Progenitor cell of endocrine pancreas (in vitro differentiated cells): ENCODE measurements around the gene ANKS6. TPM values are rescaled to one million over a fixed set of nuclear protein-coding genes. Genes with fewer than 3 reads are reported as not detected.

Experiments
- DNase-seq: peaks from one replicate; pipeline ENCODE4 v3.0.0; 2021; ENCODE audit warnings: low spot score; ENCODE audit not compliant: unreplicated experiment
- H3K27ac Mint-ChIP-seq: 2 replicates; pipeline ENCODE4 v1.8.0; 2021; ENCODE audit warnings: mild to moderate bottlenecking, moderate library complexity, mixed read lengths
- H3K27me3 Mint-ChIP-seq: 2 replicates; pipeline ENCODE4 v1.8.0; 2021; ENCODE audit warnings: mixed read lengths
- H3K36me3 Mint-ChIP-seq: 2 replicates; pipeline ENCODE4 v1.8.0; 2022; ENCODE audit warnings: mixed read lengths; ENCODE audit not compliant: insufficient read depth
- H3K4me1 Mint-ChIP-seq: 2 replicates; pipeline ENCODE4 v1.8.0; 2021; ENCODE audit warnings: low read depth, mixed read lengths
- H3K4me3 Mint-ChIP-seq: 2 replicates; pipeline ENCODE4 v1.8.0; 2021; ENCODE audit warnings: low read depth, mild to moderate bottlenecking, moderate library complexity, mixed read lengths
- H3K9me3 Mint-ChIP-seq: 2 replicates; pipeline ENCODE4 v1.8.0; 2021; ENCODE audit warnings: low read depth, mixed read lengths
- CTCF ChIP-seq: fragments of 200-600 bp; sonication (generic); IDR thresholded peaks from one replicate; pipeline ENCODE4 v1.5.0; 2021; ENCODE audit warnings: antibody characterized with exemption, mild to moderate bottlenecking; ENCODE audit not compliant: unreplicated experiment
- total RNA-seq: library from RNA; stranded (reverse); gene quantifications from 2 replicates; pipeline ENCODE4 v1.2.1, GENCODE V29; 2021

ANKS6 gene
- total RNA-seq, 1 donor from 2014 or later, result 39.7 TPM

DNA sequence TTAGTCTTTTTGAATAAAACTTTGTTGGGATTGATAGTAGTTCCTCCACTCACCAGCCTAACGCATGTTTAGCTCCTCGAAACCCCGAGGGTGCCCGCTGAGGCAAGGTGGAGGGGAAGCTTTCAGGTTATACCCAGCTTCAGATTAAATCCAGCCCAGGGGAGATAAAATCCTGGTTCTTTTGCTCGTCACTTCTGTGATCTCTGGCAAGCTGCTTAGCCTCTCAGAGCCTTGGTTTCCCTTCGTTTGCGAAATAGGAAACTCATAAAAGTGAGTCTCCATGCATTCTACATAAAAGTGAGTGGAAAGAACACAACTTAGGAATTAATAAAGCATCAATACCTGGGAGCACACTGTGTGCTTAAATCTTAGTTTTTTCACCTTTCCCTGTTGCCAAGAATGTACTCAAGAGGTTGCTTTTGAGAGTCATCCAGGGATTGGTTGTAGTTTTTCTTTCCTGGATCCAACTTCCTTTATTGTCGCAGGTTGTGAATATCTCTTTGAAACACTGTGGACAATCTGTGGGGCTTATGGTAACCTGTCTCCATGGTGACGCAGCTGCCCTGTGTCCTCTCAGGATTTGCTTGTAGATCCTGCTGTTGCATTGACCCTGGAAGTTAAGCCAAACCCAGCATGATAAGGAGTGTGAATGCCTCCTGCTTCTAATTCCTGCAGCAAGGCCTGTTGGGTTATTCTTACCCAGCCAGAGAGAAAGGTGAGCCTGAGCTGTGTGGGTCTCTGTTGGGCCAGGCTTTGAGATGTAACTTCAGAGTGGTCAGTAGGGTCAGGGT, 13.2 kb upstream of the ANKS6 start:
- Mint-ChIP-seq H3K9me3 (no peaks in the 10 kb centered on the region), H3K4me1 (peaks cover 33% of the 10 kb centered on the region), H3K36me3 (no peaks in the 10 kb centered on the region), H3K27ac (peak overlapping the region; percentile 15), H3K4me3 (peak overlapping the region; percentile 72), H3K27me3 (peaks cover 25% of the 10 kb centered on the region)
- no peak for DNase-seq
- TF ChIP-seq CTCF, result no peak

- H3K27ac Mint-ChIP-seq, result no peak overlapping the region
- H3K36me3 Mint-ChIP-seq, result no peaks in the 10 kb centered on the region
- peaks cover 37% of the 10 kb centered on the region for H3K4me1 Mint-ChIP-seq
- H3K4me3 Mint-ChIP-seq, result peak overlapping the region; percentile 72
- peaks cover 25% of the 10 kb centered on the region for H3K27me3 Mint-ChIP-seq
- no peak for DNase-seq
- H3K9me3 Mint-ChIP-seq, result no peaks in the 10 kb centered on the region
- TF ChIP-seq CTCF, result no peak
Measured at GRCh38 chr9:98808875-98809274, 12.5 kb upstream of the ANKS6 start.

GRCh38 chr9:98808411-98808815, 12.1 kb upstream of the ANKS6 start:
- peaks cover 25% of the 10 kb centered on the region for H3K27me3 Mint-ChIP-seq
- H3K9me3 Mint-ChIP-seq, result no peaks in the 10 kb centered on the region
- H3K4me3 Mint-ChIP-seq, result peak overlapping the region; percentile 72
- DNase-seq, result no peak
- H3K36me3 Mint-ChIP-seq, result no peaks in the 10 kb centered on the region
- H3K4me1 Mint-ChIP-seq, result peaks cover 39% of the 10 kb centered on the region
- peak overlapping the region; percentile 72 for H3K27ac Mint-ChIP-seq
- no peak for TF ChIP-seq CTCF

DNA sequence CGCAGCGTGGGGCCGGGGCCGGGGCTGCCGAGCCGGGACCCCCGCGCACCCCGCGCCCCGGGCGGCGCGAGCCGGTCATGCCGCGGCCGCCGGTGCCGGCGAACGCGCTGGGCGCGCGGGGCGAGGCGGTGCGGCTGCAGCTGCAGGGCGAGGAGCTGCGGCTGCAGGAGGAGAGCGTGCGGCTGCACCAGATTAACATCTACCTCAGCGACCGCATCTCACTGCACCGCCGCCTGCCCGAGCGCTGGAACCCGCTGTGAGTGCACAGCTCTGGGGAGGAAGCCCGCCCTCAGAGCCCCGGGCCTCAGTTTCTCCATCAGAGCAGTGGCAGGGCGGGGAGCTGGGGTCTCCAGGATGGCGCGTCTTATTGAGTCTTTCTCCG, 11.4 kb upstream of the ANKS6 start:
- H3K27ac Mint-ChIP-seq, result no peak overlapping the region
- no peaks in the 10 kb centered on the region for H3K36me3 Mint-ChIP-seq
- H3K4me1 Mint-ChIP-seq, result peaks cover 41% of the 10 kb centered on the region
- peak overlapping the region; percentile 72 for H3K4me3 Mint-ChIP-seq
- peaks cover 25% of the 10 kb centered on the region for H3K27me3 Mint-ChIP-seq
- TF ChIP-seq CTCF, result no peak
- DNase-seq, result no peak
- no peaks in the 10 kb centered on the region for H3K9me3 Mint-ChIP-seq

DNA sequence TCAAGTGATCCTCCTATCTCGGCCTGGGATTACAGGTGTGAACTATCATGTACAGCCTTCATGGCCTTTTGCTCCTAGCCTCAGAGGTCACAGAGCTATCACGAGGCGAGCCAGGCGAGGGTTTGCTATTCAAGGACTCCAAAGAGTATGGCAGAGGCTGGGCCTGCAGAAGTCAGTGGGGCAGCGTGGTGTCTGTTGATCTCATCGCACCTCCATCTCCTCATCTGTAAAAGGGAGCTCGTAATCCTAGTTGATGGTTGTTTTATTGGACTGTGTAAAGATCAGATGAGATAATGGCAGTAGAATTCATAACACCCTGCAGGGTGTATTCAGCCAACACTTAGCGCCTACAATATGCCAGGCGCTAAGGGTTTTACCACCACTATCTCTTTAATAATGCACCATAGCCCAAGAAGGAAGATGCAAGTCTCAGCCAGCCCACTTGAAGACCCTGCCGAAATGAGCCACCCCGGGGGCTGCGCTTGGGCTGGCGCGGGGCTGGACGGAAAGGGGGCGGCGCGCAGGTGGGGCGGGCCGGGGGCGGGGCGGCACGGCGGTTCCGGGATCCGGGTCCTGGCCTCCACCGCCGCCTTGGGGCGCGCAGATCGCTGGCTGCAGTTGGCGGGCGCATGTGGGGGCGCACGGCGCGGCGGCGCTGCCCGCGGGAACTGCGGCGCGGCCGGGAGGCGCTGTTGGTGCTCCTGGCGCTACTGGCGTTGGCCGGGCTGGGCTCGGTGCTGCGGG, 10.9 kb upstream of the ANKS6 start, which contains the start of gene GALNT12:
Gene GALNT12, plus strand, starts transcription at position 601 of the 744 bp plus-strand sequence. Its CDS starts 29 bp downstream, at position 630.
- H3K9me3 Mint-ChIP-seq, result no peaks in the 10 kb centered on the region
- H3K27ac Mint-ChIP-seq, result peak within 1 kb of the TSS; percentile 72
- H3K4me3 Mint-ChIP-seq, result peak within 1 kb of the TSS; percentile 78
- no peaks in the 10 kb centered on the region for H3K36me3 Mint-ChIP-seq
- DNase-seq, result peak; percentile 25
- peaks cover 25% of the 10 kb centered on the region for H3K27me3 Mint-ChIP-seq
- H3K4me1 Mint-ChIP-seq, result peaks cover 41% of the 10 kb centered on the region
- no peak for TF ChIP-seq CTCF
